ENCODE data around the gene DGKZ.

DNA sequence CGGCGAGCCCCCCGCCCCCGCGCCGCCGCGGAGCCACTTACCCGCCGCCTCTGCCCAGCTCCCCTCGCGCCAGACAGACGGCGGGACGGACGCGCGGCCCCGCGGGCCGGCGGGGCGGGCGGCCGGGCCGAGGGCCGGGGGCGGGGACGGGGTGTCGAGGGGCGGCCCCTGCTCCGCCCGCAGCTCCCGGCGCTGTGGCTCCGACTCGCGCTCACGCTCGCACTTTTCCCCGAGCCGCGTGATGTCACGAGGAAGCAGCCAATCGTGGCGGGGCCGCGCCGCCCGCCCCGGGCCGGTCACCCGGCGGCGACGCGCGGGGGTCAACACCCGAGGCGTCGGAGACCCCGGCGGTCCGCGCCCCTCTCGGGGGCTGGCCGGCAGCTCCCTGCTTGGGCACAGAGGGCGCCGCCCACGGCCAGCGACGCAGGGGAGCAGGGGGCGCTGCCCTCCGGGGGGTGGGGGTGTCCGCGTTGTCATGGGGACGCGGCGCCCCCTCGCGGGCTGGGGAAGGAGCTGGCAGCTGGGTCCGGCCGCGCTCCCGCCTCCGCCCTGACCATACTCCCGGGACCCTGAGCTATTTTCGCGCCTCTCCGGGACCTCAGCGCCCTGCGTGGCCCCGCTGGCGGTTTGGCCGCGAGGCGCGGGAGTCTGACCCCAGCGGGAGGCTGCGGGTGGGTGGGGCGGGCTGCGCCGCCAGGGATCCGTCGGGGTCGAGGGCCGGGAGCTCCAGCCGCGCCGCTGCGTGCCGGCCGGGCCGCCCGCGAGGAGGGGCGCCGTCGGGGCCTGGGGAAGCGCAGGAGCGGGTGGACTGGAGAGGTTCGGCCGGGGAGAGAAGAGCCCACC lies 44.5 kb downstream of the DGKZ start, which contains the start of gene CHRM4:
- TF ChIP-seq SP1 (IDR thresholded peaks at IDR 0.05) (no peak), ELF4 (IDR thresholded peaks at IDR 0.05) (no peak)

Data from HEK293T (cell line).